CD14-positive monocyte (primary cell): ENCODE data around the gene RPL27. TPM values are rescaled to one million over a fixed set of nuclear protein-coding genes. Genes with fewer than 3 reads are reported as not detected.

Source experiments
- DNase-seq, 3 donors: peaks; one replicate each; pipeline ENCODE4 v3.0.0-alpha.2; 2011 to 2022
- H2AFZ ChIP-seq: 2 replicates; pipeline ENCODE4 v1.6.0; 2012; ENCODE audit warnings: mild to moderate bottlenecking, low read depth, low read length, inconsistent platforms; ENCODE audit not compliant: insufficient read depth, poor library complexity, severe bottlenecking
- H3K27ac ChIP-seq, 2 donors: 1 replicate in 1 of 2; 2 replicates in 1 of 2; pipeline ENCODE4 v1.5.1; 2012 to 2013; ENCODE audit warnings: low read length in 2 of 2, control low read depth in 1 of 2, inconsistent platforms in 1 of 2, low read depth in 1 of 2, mild to moderate bottlenecking in 1 of 2
- H3K27me3 ChIP-seq, 2 donors: one replicate each; pipeline versions ENCODE4 v1.6.0 to v1.6.1; 2011 to 2013; ENCODE audit warnings: low read length in 2 of 2; ENCODE audit not compliant: control insufficient read depth in 2 of 2, insufficient read depth in 2 of 2
- H3K36me3 ChIP-seq, 2 donors: replicated peaks in 1 of 2; 1 replicate in 1 of 2; 2 replicates in 1 of 2; pipeline versions ENCODE4 v1.5.1 to v1.6.1; 2012 to 2013; ENCODE audit warnings: low read length in 2 of 2, control low read depth in 1 of 2, inconsistent platforms in 1 of 2, mild to moderate bottlenecking in 1 of 2; ENCODE audit not compliant: insufficient read depth in 2 of 2, control insufficient read depth in 1 of 2
- H3K4me1 ChIP-seq, 2 donors: 1 replicate in 1 of 2; 2 replicates in 1 of 2; pipeline versions ENCODE4 v1.5.1 to v1.6.1; 2012 to 2013; ENCODE audit warnings: low read length in 2 of 2, control low read depth in 1 of 2, inconsistent platforms in 1 of 2, mild to moderate bottlenecking in 1 of 2, moderate library complexity in 1 of 2; ENCODE audit not compliant: insufficient read depth in 2 of 2, control insufficient read depth in 1 of 2
- H3K4me2 ChIP-seq: replicated peaks from 2 replicates; pipeline ENCODE3; 2012; ENCODE audit warnings: low read length, moderate library complexity, mild to moderate bottlenecking; ENCODE audit not compliant: poor library complexity, severe bottlenecking; ENCODE audit errors: extremely low read depth
- H3K4me3 ChIP-seq, 3 experiments: fragments of 200-600 bp in 1 of 3; sonication (generic) in 1 of 3; replicated peaks in 1 of 3; 1 replicate in 2 of 3; 2 replicates in 1 of 3; pipeline ENCODE4 v1.5.1; 2011 to 2013; ENCODE audit warnings: low read length in 3 of 3, mild to moderate bottlenecking in 3 of 3, control low read depth in 2 of 3, low read depth in 2 of 3, inconsistent platforms in 1 of 3, moderate library complexity in 1 of 3
- H3K79me2 ChIP-seq: 2 replicates; pipeline ENCODE4 v1.6.0; 2012; ENCODE audit warnings: mild to moderate bottlenecking, control low read depth, inconsistent platforms, low read length, moderate library complexity; ENCODE audit not compliant: insufficient read depth
- H3K9ac ChIP-seq: 2 replicates; pipeline ENCODE4 v1.6.0; 2017; ENCODE audit warnings: low read length, mild to moderate bottlenecking; ENCODE audit not compliant: insufficient read depth, poor library complexity, severe bottlenecking
- H3K9me3 ChIP-seq, 2 donors: replicated peaks in 1 of 2; 1 replicate in 1 of 2; 2 replicates in 1 of 2; pipeline versions ENCODE4 v1.5.1 to v1.6.1; 2012 to 2013; ENCODE audit warnings: low read length in 2 of 2, control low read depth in 1 of 2; ENCODE audit not compliant: control insufficient read depth in 1 of 2, insufficient read depth in 1 of 2
- H4K20me1 ChIP-seq: 2 replicates; pipeline ENCODE4 v1.6.0; 2012; ENCODE audit warnings: mild to moderate bottlenecking, low read length, control low read depth, moderate library complexity; ENCODE audit not compliant: insufficient read depth
- H3K27ac Mint-ChIP-seq, 7 donors: one replicate each; pipeline ENCODE4 v1.8.0; 2020; ENCODE audit warnings: mild to moderate bottlenecking in 7 of 7, mixed read lengths in 7 of 7, moderate library complexity in 6 of 7, inconsistent platforms in 2 of 7
- H3K27me3 Mint-ChIP-seq, 3 donors: one replicate each; pipeline ENCODE4 v1.8.0; 2021 to 2022; ENCODE audit warnings: low read depth in 3 of 3, mild to moderate bottlenecking in 3 of 3, mixed read lengths in 3 of 3, moderate library complexity in 3 of 3, inconsistent platforms in 1 of 3
- H3K36me3 Mint-ChIP-seq, 2 donors: one replicate each; pipeline ENCODE4 v1.8.0; 2020; ENCODE audit warnings: mixed read lengths in 2 of 2, inconsistent platforms in 1 of 2, mild to moderate bottlenecking in 1 of 2
- H3K4me1 Mint-ChIP-seq: one replicate; pipeline ENCODE4 v1.8.0; 2020; ENCODE audit warnings: mild to moderate bottlenecking, mixed read lengths
- H3K4me3 Mint-ChIP-seq, 2 donors: one replicate each; pipeline ENCODE4 v1.8.0; 2020; ENCODE audit warnings: mild to moderate bottlenecking in 2 of 2, mixed read lengths in 2 of 2, moderate library complexity in 1 of 2
- H3K9me3 Mint-ChIP-seq, 7 donors: one replicate each; pipeline ENCODE4 v1.8.0; 2020 to 2022; ENCODE audit warnings: mixed read lengths in 7 of 7, mild to moderate bottlenecking in 6 of 7, moderate library complexity in 6 of 7, inconsistent platforms in 2 of 7
- CTCF ChIP-seq: fragments of 200-600 bp; IDR thresholded peaks from one replicate; pipeline ENCODE4 v1.8.0; 2022; ENCODE audit warnings: antibody characterized with exemption, mild to moderate bottlenecking
- WGBS: methylation state at CpG from one replicate; pipeline ENCODE4 v1.1.5; 2013; ENCODE audit warnings: missing lambda C conversion rate; ENCODE audit not compliant: insufficient coverage; 5-methylcytosine and 5-hydroxymethylcytosine counted together
- intact Hi-C, 2 donors: fragments of 100-400 bp; cut with micrococcal nuclease; formaldehyde crosslinking; loops; one replicate each; pipeline versions ENCODE4 v1.15.0 to v1.15.1; 2023
- polyA plus RNA-seq, 3 donors: library from polyadenylated mRNA; depleted of rRNA in 1 of 3; unstranded in 2 of 3; stranded (reverse) in 1 of 3; fragments of 300-500 nt in 2 of 3; fragments of >200 nt in 1 of 3; fragmentation: Illumina TruSeq in 2 of 3; gene quantifications; 1 replicate in 2 of 3; 2 replicates in 1 of 3; pipeline ENCODE4 v1.2.3, GENCODE V29; 2012 to 2021

RPL27 gene
- polyA plus RNA-seq, 3 donors = 1,073 to 2,156 (median 1,232) TPM

DNA sequence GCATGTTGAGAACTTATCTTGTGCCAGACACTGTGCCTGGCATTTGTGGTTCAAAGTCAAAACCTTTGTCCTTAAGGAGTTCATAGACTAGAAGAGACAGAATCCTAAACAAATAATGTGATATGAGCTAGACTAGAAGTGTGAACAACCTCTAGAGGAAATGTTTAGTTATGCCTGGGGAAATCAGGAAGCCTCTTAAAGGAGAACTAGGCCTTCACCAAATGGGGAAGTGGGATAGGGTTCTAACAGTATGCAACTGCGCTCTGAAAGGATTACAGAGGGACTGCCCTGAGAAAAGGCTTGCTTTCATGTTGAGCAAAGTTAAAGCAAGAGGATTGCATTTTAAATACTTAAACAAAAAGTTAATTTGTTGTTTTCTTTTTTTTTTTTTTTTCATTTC lies 13.0 kb upstream of the RPL27 start:
- Histone ChIP-seq H2AFZ (peak overlapping the region; percentile 19), H3K4me2 (peak overlapping the region; percentile 65), H3K27me3 (no peaks in the 10 kb centered on the region), H3K27ac (peak overlapping the region; percentile 68 to 78), H3K9me3 (no peaks in the 10 kb centered on the region), H3K79me2 (peaks cover 59% of the 10 kb centered on the region), H3K4me3 (peak overlapping the region; percentile 5 to 64 (median 38)), H3K36me3 (peaks cover 35 to 41% of the 10 kb centered on the region in 2 donors), H4K20me1 (peaks cover 12% of the 10 kb centered on the region), H3K4me1 (peaks cover 39 to 59% of the 10 kb centered on the region in 2 donors), H3K9ac (peak overlapping the region; percentile 38)
- Mint-ChIP-seq H3K4me1 (peaks cover 44% of the 10 kb centered on the region), H3K4me3 (peak overlapping the region; percentile 53 to 90), H3K36me3 (peaks cover 40 to 58% of the 10 kb centered on the region in 2 donors), H3K27ac (peak overlapping the region; percentile 82 to 91 (median 88)), H3K27me3 (peaks cover 0 to 2% (median 2%) of the 10 kb centered on the region in 3 donors), H3K9me3 (no peaks in the 10 kb centered on the region)
- intact Hi-C loops = no loop called here
- WGBS = no CpG with 5 or more reads among the region's 1 CpG
- peak; percentile 74 to 89 (median 86) for DNase-seq
- no peak for TF ChIP-seq CTCF

- peaks cover 19% of the 10 kb centered on the region for H3K4me1 Mint-ChIP-seq
Measured at GRCh38 chr17:42989141-42989540, 9.1 kb upstream of the RPL27 start.

More at GRCh38 chr17:42989141-42989540, 9.1 kb upstream of the RPL27 start:
- H3K36me3 ChIP-seq = peaks cover 62 to 75% of the 10 kb centered on the region in 2 donors
- H3K9me3 ChIP-seq = no peaks in the 10 kb centered on the region
- no peak for DNase-seq
- H3K27me3 Mint-ChIP-seq = peaks cover 0 to 2% (median 0%) of the 10 kb centered on the region in 3 donors
- H3K4me1 ChIP-seq = peaks cover 20 to 28% of the 10 kb centered on the region in 2 donors
- no peaks in the 10 kb centered on the region for H3K27me3 ChIP-seq
- peaks cover 22% of the 10 kb centered on the region for H3K79me2 ChIP-seq
- peaks cover 7% of the 10 kb centered on the region for H4K20me1 ChIP-seq
- peaks cover 66 to 79% of the 10 kb centered on the region in 2 donors for H3K36me3 Mint-ChIP-seq
- TF ChIP-seq CTCF = no peak
- H3K27ac Mint-ChIP-seq = peak overlapping the region in 1 of 7 donors; percentile 47
- intact Hi-C loops = no loop called here
- no peak overlapping the region for H3K4me2 ChIP-seq
- no peak overlapping the region for H3K4me3 Mint-ChIP-seq
- H3K9ac ChIP-seq = no peak overlapping the region
- no peak overlapping the region for H3K27ac ChIP-seq
- no peak overlapping the region for H2AFZ ChIP-seq
- 100% methylated on average over 2 of the region's 5 CpGs for WGBS
- no peak overlapping the region for H3K4me3 ChIP-seq
- H3K9me3 Mint-ChIP-seq = no peaks in the 10 kb centered on the region
